Tibial nerve (tissue), 4 donors: ENCODE measurements around the gene MOB2. TPM values are rescaled to one million over a fixed set of nuclear protein-coding genes. Genes with fewer than 3 reads are reported as not detected.

Experiments
- DNase-seq, 2 donors: peaks; one replicate each; pipeline ENCODE4 v3.0.0-alpha.2; 2019; ENCODE audit warnings: low spot score in 2 of 2
- H3K27ac ChIP-seq, 4 donors: fragments of 200-600 bp; sonication (generic) in 3 of 4; one replicate each; pipeline ENCODE4 v1.5.1; 2017 to 2019; ENCODE audit warnings: mild to moderate bottlenecking in 1 of 4
- H3K27me3 ChIP-seq, 2 donors: fragments of 200-600 bp; sonication (generic) in 1 of 2; one replicate each; pipeline versions ENCODE4 v1.5.1 to v1.6.0; 2017 to 2019
- H3K36me3 ChIP-seq, 3 donors: fragments of 200-600 bp; sonication (generic); one replicate each; pipeline ENCODE4 v1.5.1; 2018 to 2019
- H3K4me1 ChIP-seq, 4 donors: fragments of 200-600 bp; sonication (generic) in 3 of 4; one replicate each; pipeline ENCODE4 v1.5.1; 2017 to 2019
- H3K4me3 ChIP-seq, 4 donors: fragments of 200-600 bp; sonication (generic) in 3 of 4; one replicate each; pipeline ENCODE4 v1.5.1; 2017 to 2019; ENCODE audit warnings: mild to moderate bottlenecking in 1 of 4, moderate library complexity in 1 of 4
- H3K9me3 ChIP-seq, 4 donors: fragments of 200-600 bp; sonication (generic) in 3 of 4; one replicate each; pipeline ENCODE4 v1.5.1; 2017 to 2019
- CTCF ChIP-seq, 5 experiments: fragments of 200-600 bp in 3 of 5; fragments of 450-650 bp in 2 of 5; sonication (generic) in 3 of 5; IDR thresholded peaks; one replicate each; pipeline ENCODE4 v1.5.1; 2016 to 2019; ENCODE audit warnings: antibody characterized with exemption in 5 of 5, mild to moderate bottlenecking in 3 of 5, moderate library complexity in 2 of 5
- EP300 ChIP-seq, 2 donors: sonication (generic); formaldehyde crosslinking; IDR thresholded peaks; one replicate each; pipeline ENCODE4 v1.6.1; 2017; ENCODE audit warnings: antibody characterized with exemption in 2 of 2, mild to moderate bottlenecking in 1 of 2
- POLR2A ChIP-seq, 2 donors: fragments of 450-650 bp; IDR thresholded peaks; one replicate each; pipeline ENCODE4 v1.6.1; 2017; ENCODE audit warnings: antibody characterized with exemption in 2 of 2, mild to moderate bottlenecking in 2 of 2, moderate library complexity in 2 of 2
- WGBS, 2 donors: methylation state at CpG; one replicate each; pipeline ENCODE4 v1.1.5; 2018; 5-methylcytosine and 5-hydroxymethylcytosine counted together
- total RNA-seq, 4 donors: library from RNA; depleted of rRNA; stranded (reverse); fragments of >200 nt; gene quantifications; one replicate each; pipeline ENCODE4 v1.1.0, GENCODE V29; 2016

The MOB2 gene
- total RNA-seq, 4 donors from 2014 or later: 42.3 to 55.1 (median 46.9) TPM

DNA sequence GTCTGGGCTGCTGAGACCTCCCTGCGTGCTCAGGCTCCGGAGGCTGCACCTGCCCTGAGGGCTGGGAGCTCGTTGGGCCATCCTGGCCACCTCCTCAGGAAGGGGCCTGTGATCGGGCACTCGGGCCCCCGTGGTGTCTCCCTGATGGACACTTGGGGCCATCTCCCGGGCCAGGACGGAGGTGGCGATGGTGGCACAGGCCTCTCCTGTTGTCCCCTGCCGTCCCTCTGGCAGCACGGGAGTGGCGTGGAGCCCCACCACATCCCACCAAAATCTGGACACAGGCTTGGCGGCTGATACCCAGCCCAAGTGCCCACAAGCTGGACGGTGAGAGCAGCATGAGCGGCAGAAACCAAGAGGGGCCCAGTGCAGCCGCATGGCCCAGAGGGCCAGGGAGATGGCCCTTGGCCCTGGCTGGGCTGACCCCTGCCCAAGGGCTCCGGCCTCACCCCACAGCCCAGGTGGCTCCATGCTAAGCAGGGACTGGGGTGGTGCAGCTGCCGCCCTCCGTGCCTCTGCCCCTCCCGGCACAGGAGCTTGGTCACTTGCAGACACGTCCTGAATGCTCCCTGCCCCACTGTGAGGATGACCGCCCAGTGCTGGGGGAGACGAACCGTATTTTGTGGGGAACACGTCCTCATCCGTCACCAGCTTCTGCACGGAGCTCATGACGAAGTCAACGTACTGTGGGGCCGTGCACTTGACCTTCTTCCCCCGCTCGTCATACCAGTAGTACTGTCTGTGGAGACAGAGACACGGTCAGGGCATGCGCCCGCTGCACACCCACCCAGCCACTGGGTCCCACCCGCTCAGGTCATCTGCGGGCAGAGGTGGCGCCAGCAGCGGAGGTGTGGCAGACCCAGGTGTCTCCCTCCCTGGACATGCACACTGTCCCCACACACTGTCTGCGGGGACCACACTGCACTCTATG lies 15.6 kb downstream of the MOB2 start:
- H3K36me3 ChIP-seq: peaks cover 3 to 93% (median 6%) of the 10 kb centered on the region in 3 donors
- WGBS, 2 donors: 89 to 93% methylated on average over 30 to 36 of the region's 40 CpGs
- no peak overlapping the region for H3K27ac ChIP-seq
- no peaks in the 10 kb centered on the region for H3K9me3 ChIP-seq
- H3K27me3 ChIP-seq: no peaks in the 10 kb centered on the region
- TF ChIP-seq POLR2A (IDR thresholded peaks at IDR 0.05) (no peak), EP300 (IDR thresholded peaks at IDR 0.05) (no peak), CTCF (IDR thresholded peaks at IDR 0.05) (no peak)
- no peaks in the 10 kb centered on the region for H3K4me1 ChIP-seq
- H3K4me3 ChIP-seq: no peak overlapping the region
- DNase-seq: no peak

- Histone ChIP-seq H3K4me3 (no peak overlapping the region), H3K36me3 (peaks cover 3 to 93% (median 6%) of the 10 kb centered on the region in 3 donors), H3K27me3 (no peaks in the 10 kb centered on the region), H3K4me1 (no peaks in the 10 kb centered on the region), H3K27ac (no peak overlapping the region), H3K9me3 (no peaks in the 10 kb centered on the region)
- no peak for DNase-seq
- no peak for TF ChIP-seq EP300 (IDR thresholded peaks at IDR 0.05)
- WGBS, 2 donors: 84 to 87% methylated on average over 11 to 32 of the region's 35 CpGs
These were observed 16.5 kb downstream of the MOB2 start for GRCh38 chr11:1469911-1470680.

DNA sequence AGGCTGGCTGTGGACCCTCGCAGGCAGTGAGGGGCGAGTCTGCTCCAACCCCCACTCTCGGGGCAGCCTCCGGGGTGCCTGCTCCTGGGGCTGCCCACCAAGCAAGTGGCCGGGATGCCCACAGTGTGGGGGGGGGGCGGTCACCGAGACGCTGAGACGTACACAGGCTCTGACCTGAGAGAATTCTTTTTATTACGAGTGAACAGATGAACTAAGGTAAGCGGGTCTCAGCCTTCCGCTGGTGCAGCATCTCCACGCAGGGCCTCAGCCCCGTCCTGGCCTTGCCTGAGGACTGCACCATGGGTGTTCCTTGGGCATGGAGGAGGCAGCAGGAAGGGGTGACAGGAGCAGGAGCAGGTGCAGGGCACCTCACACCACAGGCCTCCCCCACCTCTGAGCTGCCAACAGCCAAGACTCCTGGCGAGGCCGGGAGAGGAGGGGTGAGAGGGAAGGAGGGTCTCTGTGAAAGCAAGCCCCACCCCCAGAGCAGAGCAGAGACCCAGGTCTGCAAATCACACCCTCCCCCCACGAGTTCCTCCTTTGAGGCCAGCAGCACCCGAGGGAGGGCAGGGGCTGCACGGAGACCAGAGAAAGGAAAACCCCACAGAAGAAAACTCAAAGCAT lies 17.2 kb downstream of the MOB2 start:
- H3K27me3 ChIP-seq: no peaks in the 10 kb centered on the region
- H3K4me1 ChIP-seq: no peaks in the 10 kb centered on the region
- no peak overlapping the region for H3K4me3 ChIP-seq
- no peak overlapping the region for H3K27ac ChIP-seq
- WGBS, 2 donors: 76 to 77% methylated on average over 17 to 19 of the region's 19 CpGs
- no peak for DNase-seq
- no peak for TF ChIP-seq EP300 (IDR thresholded peaks at IDR 0.05)
- H3K9me3 ChIP-seq: peaks cover 0 to 5% (median 0%) of the 10 kb centered on the region in 4 donors
- H3K36me3 ChIP-seq: peaks cover 3 to 93% (median 6%) of the 10 kb centered on the region in 3 donors

DNA sequence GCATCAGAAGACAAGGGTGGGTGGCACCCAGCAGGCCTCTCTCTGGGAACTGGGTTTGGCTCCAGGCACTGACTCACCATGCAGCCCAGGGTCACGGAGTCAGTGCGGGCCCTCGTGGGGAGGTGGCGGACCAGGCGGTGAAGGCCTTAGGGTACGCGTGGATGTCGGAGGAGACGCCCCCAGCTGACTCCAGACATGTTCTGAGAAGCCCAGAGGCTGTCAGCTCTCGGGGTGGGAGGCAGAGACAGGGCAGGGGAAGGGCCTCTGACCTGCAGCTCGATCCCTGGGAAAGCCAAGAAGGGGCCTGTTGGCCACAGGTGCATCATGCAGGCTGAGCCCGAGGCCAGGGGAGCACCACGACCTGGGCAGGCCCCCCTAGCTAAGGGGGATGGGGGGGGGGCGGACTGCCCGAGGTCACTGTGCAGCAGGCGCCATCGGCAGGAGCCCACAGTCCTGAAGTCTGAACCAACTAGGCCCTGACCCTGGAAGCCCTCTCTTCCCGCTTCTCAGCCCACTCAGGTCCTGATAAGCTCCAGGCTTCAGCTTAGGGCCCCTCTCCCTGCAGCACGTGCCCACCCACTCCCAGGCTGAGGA lies 18.0 kb downstream of the MOB2 start:
- Histone ChIP-seq H3K36me3 (peaks cover 3 to 93% (median 6%) of the 10 kb centered on the region in 3 donors), H3K27ac (peak overlapping the region in 3 of 4 donors; percentile 12 to 51 (median 43))

DNA sequence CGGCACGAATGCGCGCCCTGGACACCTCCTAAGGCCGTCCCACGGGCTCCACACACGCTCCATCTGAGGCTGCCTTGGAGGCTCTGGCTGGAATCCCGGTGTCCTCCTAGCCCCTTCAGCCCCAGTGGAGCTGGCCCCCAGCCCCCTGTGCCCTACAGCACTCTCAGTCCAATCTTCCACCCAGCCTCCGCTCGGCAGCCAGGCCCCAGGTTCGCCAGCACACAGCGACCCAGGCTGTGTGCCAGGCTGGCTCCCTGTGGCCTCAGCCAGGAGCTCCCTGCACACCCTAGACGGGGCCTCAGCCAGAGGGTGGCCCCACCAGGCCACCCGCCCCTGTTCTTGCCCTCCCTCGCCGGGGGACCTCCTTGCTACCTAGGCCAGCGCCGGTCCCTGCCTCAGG lies 18.6 kb downstream of the MOB2 start:
- TF ChIP-seq EP300 (IDR thresholded peaks at IDR 0.05): no peak
- TF ChIP-seq CTCF (IDR thresholded peaks at IDR 0.05): no peak
- Histone ChIP-seq H3K4me3 (no peak overlapping the region), H3K36me3 (peaks cover 2 to 93% (median 3%) of the 10 kb centered on the region in 3 donors), H3K27me3 (no peaks in the 10 kb centered on the region), H3K9me3 (peaks cover 0 to 8% (median 0%) of the 10 kb centered on the region in 4 donors), H3K27ac (peak overlapping the region in 3 of 4 donors; percentile 12 to 51 (median 43)), H3K4me1 (no peaks in the 10 kb centered on the region)
- DNase-seq: no peak
- WGBS, 2 donors: 72 to 84% methylated on average over 8 to 18 of the region's 18 CpGs

More for the DNA sequence above, 18.0 kb downstream of the MOB2 start:
- WGBS, 2 donors: 59 to 64% methylated on average over 15 to 16 of the region's 19 CpGs
- DNase-seq: no peak
- Histone ChIP-seq H3K9me3 (peaks cover 0 to 8% (median 0%) of the 10 kb centered on the region in 4 donors), H3K4me1 (no peaks in the 10 kb centered on the region), H3K4me3 (no peak overlapping the region), H3K27me3 (no peaks in the 10 kb centered on the region)
- TF ChIP-seq POLR2A (IDR thresholded peaks at IDR 0.05) (no peak), CTCF (IDR thresholded peaks at IDR 0.05) (no peak), EP300 (IDR thresholded peaks at IDR 0.05) (no peak)
